Esophagus squamous epithelium (tissue), 5 donors: ENCODE results near the gene IDUA. TPM values are rescaled to one million over a fixed set of nuclear protein-coding genes. Genes with fewer than 3 reads are reported as not detected.

Experiments used
- DNase-seq: peaks from one replicate; lab custom pipeline; 2025; lab: John Stamatoyannopoulos, UW
- H3K27ac ChIP-seq, 4 donors: fragments of 200-600 bp; sonication (generic); one replicate each; pipeline ENCODE4 v1.5.1; 2016 to 2019; ENCODE audit warnings: mild to moderate bottlenecking in 1 of 4
- H3K27me3 ChIP-seq, 4 donors: fragments of 200-600 bp; sonication (generic); 1 replicate in 3 of 4; 2 replicates in 1 of 4; pipeline versions ENCODE4 v1.5.1 to v1.6.0; 2017 to 2021; ENCODE audit warnings: antibody characterized with exemption in 1 of 4
- H3K36me3 ChIP-seq, 3 donors: fragments of 200-600 bp; sonication (generic); one replicate each; pipeline ENCODE4 v1.5.1; 2016 to 2019
- H3K4me1 ChIP-seq, 3 donors: fragments of 200-600 bp; sonication (generic); one replicate each; pipeline ENCODE4 v1.5.1; 2017 to 2019
- H3K4me3 ChIP-seq, 4 donors: fragments of 200-600 bp; sonication (generic); 1 replicate in 3 of 4; 2 replicates in 1 of 4; pipeline ENCODE4 v1.5.1; 2016 to 2019; ENCODE audit warnings: mild to moderate bottlenecking in 2 of 4, moderate library complexity in 1 of 4
- H3K9me3 ChIP-seq, 3 donors: fragments of 200-600 bp; sonication (generic); one replicate each; pipeline ENCODE4 v1.5.1; 2016 to 2019
- POLR2A ChIP-seq, 4 donors: fragments of 450-650 bp; IDR thresholded peaks; one replicate each; pipeline ENCODE4 v1.6.1; 2017; ENCODE audit warnings: antibody characterized with exemption in 4 of 4, mild to moderate bottlenecking in 4 of 4, moderate library complexity in 3 of 4
- WGBS, 2 donors: methylation state at CpG; one replicate each; pipeline ENCODE4 v1.1.5; 2018; 5-methylcytosine and 5-hydroxymethylcytosine counted together
- intact Hi-C: fragments of 100-400 bp; cut with DNase I; formaldehyde crosslinking; loops from one replicate; pipeline ENCODE4 v1.15.0; 2022
- total RNA-seq, 4 donors: library from RNA; depleted of rRNA; stranded (reverse); fragments of >200 nt; gene quantifications; one replicate each; pipeline ENCODE4 v1.1.0, GENCODE V29; 2016
- TF ChIP-seq, protein P1 (sequence below), 6 experiments: fragments of 450-650 bp in 4 of 6; fragments of 200-600 bp in 2 of 6; sonication (generic) in 2 of 6; IDR thresholded peaks; one replicate each; pipeline ENCODE4 v1.5.1; 2016 to 2019; ENCODE audit warnings: antibody characterized with exemption in 6 of 6, mild to moderate bottlenecking in 4 of 6, moderate library complexity in 4 of 6
- donor health status: DM: yes; HTN: yes; CAD: no.

IDUA gene
- total RNA-seq, 4 donors from 2014 or later = 4.3 to 20.5 (median 14.1) TPM

DNA sequence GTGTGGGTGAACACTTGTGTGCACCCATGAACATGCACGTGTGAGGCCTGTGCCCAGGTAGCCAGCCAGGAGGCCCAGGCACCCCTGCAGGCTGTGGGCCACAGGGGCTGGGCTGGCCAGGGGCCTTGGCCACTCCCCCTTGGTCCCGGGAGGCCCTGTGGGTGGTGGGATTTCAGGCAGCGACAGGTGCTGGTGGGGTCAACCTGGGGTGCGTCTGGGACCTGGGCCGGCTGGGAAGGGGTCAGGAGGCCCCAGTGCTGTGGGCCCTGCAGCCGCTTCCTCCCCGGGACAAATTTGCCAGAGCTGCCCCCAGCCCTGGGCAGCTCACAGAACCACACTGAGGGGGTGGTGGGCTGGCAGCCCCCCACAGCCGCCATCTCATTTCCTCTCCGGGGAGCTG is 32.5 kb downstream of the IDUA start:
- H3K9me3 ChIP-seq = no peaks in the 10 kb centered on the region
- H3K4me3 ChIP-seq = no peak overlapping the region
- peaks cover 0 to 7% (median 0%) of the 10 kb centered on the region in 3 donors for H3K36me3 ChIP-seq
- intact Hi-C loops = no loop called here
- no CpG with 5 or more reads among the region's 9 CpGs for WGBS, 2 donors
- no peaks in the 10 kb centered on the region for H3K27me3 ChIP-seq
- no peak overlapping the region for H3K27ac ChIP-seq
- H3K4me1 ChIP-seq = no peaks in the 10 kb centered on the region
- no peak for DNase-seq
- no peak for TF ChIP-seq POLR2A (IDR thresholded peaks at IDR 0.05)
- TF ChIP-seq, protein P1, sequence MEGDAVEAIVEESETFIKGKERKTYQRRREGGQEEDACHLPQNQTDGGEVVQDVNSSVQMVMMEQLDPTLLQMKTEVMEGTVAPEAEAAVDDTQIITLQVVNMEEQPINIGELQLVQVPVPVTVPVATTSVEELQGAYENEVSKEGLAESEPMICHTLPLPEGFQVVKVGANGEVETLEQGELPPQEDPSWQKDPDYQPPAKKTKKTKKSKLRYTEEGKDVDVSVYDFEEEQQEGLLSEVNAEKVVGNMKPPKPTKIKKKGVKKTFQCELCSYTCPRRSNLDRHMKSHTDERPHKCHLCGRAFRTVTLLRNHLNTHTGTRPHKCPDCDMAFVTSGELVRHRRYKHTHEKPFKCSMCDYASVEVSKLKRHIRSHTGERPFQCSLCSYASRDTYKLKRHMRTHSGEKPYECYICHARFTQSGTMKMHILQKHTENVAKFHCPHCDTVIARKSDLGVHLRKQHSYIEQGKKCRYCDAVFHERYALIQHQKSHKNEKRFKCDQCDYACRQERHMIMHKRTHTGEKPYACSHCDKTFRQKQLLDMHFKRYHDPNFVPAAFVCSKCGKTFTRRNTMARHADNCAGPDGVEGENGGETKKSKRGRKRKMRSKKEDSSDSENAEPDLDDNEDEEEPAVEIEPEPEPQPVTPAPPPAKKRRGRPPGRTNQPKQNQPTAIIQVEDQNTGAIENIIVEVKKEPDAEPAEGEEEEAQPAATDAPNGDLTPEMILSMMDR (IDR thresholded peaks at IDR 0.05) = no peak

DNA sequence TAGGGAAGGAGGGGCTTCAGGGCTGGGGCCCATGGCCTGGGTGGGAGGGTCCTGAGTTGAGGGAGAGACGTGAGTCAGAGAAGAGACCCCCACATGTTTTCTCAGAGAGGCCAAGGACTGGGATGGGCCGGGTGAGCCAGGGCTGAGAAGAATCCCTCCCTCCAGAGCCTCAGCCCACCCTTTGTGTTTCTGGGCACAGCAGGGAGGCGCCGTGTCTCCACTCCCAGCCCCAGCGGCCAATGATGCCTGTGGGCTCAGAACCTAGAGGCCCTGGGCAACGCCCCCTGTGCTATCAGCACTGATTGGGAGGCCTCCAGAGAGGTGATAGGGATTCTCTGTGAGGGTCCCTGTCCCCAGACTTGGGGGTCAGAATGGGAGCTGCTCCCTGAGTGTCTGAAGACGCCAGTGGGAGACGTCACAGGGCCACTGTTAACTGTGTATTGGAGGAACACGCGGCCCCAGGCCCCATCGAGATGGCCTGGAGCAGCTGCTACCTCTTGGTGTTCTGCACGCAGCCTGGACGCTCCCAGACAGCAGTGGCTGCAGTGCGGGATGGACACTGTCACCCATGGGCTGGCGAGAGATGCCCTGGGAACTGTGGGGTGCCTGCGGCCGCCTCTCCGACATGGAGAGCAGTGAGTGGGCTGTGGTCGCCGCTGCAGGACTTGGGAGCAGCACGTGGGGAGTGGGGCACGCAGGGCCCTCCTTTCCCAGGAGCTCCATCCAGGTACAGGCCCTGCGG is 33.1 kb downstream of the IDUA start:
- H3K27me3 ChIP-seq = no peaks in the 10 kb centered on the region
- H3K4me3 ChIP-seq = no peak overlapping the region
- intact Hi-C loops = no loop called here
- H3K36me3 ChIP-seq = peaks cover 0 to 13% (median 0%) of the 10 kb centered on the region in 3 donors
- H3K27ac ChIP-seq = no peak overlapping the region
- WGBS, 2 donors = 63% methylated on average over 2 of the region's 23 CpGs; no CpG with 5 or more reads in 1 of the 2 donors
- TF ChIP-seq, protein P1 (IDR thresholded peaks at IDR 0.05) = no peak
- no peak for TF ChIP-seq POLR2A (IDR thresholded peaks at IDR 0.05)
- no peaks in the 10 kb centered on the region for H3K9me3 ChIP-seq
- no peaks in the 10 kb centered on the region for H3K4me1 ChIP-seq
- no peak for DNase-seq

DNA sequence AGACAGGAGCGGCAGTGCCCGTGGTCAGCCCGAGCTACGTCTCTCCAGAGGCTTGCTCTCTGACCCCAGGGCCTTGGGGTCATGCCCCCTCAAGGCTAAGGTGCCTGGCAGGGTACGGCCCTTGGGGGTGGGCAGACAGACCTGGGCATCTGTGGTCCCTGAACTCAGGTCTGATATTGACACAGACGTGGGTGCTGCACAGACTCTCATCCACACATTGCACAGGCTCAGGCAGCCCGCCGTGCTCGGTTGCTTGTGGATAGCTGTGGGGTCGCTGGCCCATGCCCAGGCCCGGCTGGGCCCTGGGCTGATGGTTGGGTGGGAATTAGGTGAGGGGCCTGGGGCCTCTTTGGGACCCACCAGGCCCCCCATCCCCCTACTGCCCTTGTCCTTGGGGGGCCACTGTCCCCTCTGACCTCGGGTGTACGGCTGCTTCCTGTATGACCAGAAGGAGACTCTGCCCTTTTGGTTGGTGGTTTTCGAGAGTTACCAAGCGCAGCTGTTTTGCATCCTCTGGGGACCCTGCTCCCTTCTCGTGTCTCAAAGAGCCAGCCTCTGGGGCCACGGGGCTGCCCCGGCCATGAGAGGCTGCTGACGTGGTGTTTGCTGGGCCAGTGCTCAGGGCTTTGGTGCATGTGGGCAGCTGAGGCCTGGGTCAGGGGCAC is 34.7 kb downstream of the IDUA start:
- no peak for TF ChIP-seq POLR2A (IDR thresholded peaks at IDR 0.05)
- TF ChIP-seq, protein P1 (IDR thresholded peaks at IDR 0.05) = no peak
- intact Hi-C loops = no loop called here
- DNase-seq = no peak
- Histone ChIP-seq H3K4me3 (no peak overlapping the region), H3K27ac (no peak overlapping the region), H3K36me3 (peaks cover 0 to 19% (median 0%) of the 10 kb centered on the region in 3 donors), H3K4me1 (peaks cover 0 to 7% (median 0%) of the 10 kb centered on the region in 3 donors), H3K27me3 (no peaks in the 10 kb centered on the region), H3K9me3 (no peaks in the 10 kb centered on the region)
- WGBS, 2 donors = 100% methylated on average over 4 of the region's 19 CpGs; no CpG with 5 or more reads in 1 of the 2 donors

DNA sequence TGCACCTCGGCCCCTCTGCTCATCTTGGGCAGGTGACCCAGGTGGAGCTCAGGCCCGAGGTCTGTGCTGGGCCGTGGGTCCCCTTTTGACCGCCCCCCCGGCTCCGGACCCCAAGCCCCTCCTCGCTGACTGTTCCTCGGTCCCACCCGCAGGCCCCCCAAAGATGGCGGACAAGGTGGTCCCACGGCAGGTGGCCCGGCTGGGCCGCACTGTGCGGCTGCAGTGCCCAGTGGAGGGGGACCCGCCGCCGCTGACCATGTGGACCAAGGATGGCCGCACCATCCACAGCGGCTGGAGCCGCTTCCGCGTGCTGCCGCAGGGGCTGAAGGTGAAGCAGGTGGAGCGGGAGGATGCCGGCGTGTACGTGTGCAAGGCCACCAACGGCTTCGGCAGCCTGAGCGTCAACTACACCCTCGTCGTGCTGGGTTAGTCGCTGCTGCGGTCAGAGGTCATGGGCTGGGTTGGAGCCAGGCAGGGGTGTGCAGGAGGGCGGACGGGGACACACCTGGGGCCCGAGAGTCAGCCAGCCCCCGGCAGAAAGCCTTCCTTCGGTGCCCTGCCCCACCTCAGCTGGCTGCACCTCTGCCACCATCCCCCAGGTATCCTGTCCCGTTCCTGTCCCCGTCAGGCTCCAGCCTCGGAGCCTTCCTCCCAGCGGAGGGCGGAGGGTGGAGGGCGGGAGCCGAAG is 35.4 kb downstream of the IDUA start:
- TF ChIP-seq, protein P1 (IDR thresholded peaks at IDR 0.05) = no peak
- no peak for TF ChIP-seq POLR2A (IDR thresholded peaks at IDR 0.05)
- WGBS, 2 donors = 80% methylated on average over 1 of the region's 46 CpGs; no CpG with 5 or more reads in 1 of the 2 donors
- H3K36me3 ChIP-seq = peaks cover 0 to 19% (median 0%) of the 10 kb centered on the region in 3 donors
- H3K4me1 ChIP-seq = peaks cover 0 to 7% (median 0%) of the 10 kb centered on the region in 3 donors
- DNase-seq = no peak
- H3K9me3 ChIP-seq = no peaks in the 10 kb centered on the region
- no peaks in the 10 kb centered on the region for H3K27me3 ChIP-seq
- no peak overlapping the region for H3K4me3 ChIP-seq
- no peak overlapping the region for H3K27ac ChIP-seq
- intact Hi-C loops = no loop called here
